Posterior vena cava (tissue), 2 donors: ENCODE results near the gene PHYH. TPM values are rescaled to one million over a fixed set of nuclear protein-coding genes. Genes with fewer than 3 reads are reported as not detected.

Experiments
- DNase-seq: peaks from one replicate; pipeline ENCODE4 v3.0.0-alpha.2; 2020; ENCODE audit warnings: low spot score
- intact Hi-C, 2 donors: fragments of 100-400 bp; cut with DNase I; formaldehyde crosslinking; loops; one replicate each; pipeline versions ENCODE4 v1.14.1 to v1.14.2; 2022 to 2023
- total RNA-seq, 2 donors: library from RNA; stranded (reverse); fragmentation: NEBNext Ultra II Directional; extraction: Animal tissue kit (Norgen Biotek cat#: 25700); gene quantifications; one replicate each; pipeline ENCODE4 v1.2.1, GENCODE V29; 2021
- donor health status: DM: yes; HTN: yes; CAD: no.
- donor health status: DM: yes; HTN: yes; CAD: no.

The PHYH gene
- total RNA-seq, 2 donors from 2014 or later, result 26.7 to 35.1 TPM

- intact Hi-C loops, result no loop called here
- no peak for DNase-seq
These were observed 28.3 kb upstream of the PHYH start for GRCh38 chr10:13328126-13328525.

DNA sequence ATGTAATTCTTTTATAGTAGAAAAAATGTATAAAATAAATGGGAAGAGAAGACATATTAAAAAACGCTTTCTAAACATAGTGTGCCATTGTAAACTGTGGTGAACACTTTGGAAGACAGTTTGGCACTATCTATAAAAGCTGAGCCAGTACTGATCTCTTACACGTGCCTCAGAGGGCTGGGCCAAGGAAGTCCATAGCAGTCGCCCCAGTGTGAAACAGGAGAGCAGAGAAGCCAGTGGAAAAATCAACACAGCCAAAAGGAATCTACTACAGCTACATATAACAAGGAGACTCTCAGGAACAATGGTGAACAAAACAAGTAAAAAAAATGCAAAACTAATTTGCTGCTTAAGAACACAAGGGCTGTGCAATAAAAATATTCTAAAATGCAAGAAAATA, 27.7 kb upstream of the PHYH start:
- no peak for DNase-seq
- intact Hi-C loops, result no loop called here

DNA sequence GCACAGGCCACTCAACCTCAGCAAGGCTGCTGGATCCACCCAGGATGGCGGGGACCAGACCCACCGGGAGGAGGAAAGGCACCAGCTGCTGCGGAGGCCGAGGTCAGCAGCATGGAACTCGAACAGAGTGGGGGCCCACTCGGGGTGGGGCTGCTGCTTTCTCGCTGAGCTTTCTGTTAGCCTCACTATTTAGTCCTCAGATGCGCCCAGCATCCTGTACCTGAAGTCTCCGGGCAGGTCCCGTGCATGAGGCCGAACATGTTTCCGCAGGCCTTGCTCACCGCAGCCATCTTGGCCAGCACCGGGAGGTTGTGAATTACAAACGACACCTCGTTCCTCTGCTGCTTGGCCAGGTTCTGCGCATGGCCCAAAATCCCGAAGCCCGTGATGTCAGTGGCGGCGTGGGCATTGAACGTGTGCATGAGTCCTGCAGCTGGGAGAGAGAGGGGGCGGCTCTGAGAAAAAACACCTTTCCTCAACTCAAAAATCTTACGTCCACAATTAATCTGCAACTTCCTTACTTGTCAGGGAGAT, 22.8 kb upstream of the PHYH start:
- intact Hi-C loops, result loop anchor here in 1 of 2 donors (5.0 kb wide), 1 partner anchor 1510 kb away; no protein-coding TSS in a partner anchor

DNA sequence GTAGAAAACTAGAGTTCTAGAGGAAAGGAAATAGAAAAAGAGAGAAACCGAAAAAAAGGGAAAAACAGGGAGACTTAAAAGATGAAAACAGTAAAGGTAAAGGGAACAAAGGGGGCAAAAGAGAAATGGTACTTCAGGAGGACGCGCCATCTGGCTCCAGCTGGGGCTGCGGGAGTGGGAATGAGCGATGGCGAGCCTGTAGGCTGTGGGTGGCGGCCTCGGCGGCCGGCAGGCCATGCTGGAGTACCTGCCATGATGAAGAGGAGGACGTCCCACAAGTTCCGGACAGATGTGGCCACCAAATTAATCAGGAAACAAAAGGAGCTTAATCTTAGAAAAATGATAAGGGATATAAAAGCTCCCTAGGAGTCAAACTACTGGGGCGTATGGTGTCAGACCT, 21.7 kb upstream of the PHYH start:
- DNase-seq, result no peak
- intact Hi-C loops, result loop anchor here in 1 of 2 donors (5.0 kb wide), 1 partner anchor 1511 kb away; no protein-coding TSS in a partner anchor

More for the DNA sequence above, 22.8 kb upstream of the PHYH start:
- no peak for DNase-seq

DNA sequence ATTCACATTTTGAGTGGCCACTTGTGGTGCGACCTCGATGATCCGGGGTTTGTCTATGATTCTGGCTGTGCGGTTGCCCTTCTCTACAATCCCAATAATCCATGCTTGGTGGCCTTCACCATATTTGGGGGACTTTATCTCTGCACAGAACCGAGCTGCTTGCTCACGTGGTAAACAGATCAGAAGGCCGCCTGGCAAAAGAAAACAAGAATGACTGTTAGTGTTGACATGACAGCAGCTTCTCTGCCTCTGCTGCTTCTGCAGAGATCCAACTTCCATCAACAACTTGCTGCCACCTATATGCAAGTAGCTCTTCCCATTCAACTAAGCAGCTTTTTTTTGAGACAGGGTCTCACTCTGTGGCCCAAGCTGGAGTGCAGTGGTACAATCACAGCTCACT, 19.3 kb upstream of the PHYH start:
- DNase-seq, result no peak
- intact Hi-C loops, result no loop called here

- intact Hi-C loops, result no loop called here
- DNase-seq, result no peak
These were observed 17.6 kb upstream of the PHYH start for GRCh38 chr10:13317474-13317873.

DNA sequence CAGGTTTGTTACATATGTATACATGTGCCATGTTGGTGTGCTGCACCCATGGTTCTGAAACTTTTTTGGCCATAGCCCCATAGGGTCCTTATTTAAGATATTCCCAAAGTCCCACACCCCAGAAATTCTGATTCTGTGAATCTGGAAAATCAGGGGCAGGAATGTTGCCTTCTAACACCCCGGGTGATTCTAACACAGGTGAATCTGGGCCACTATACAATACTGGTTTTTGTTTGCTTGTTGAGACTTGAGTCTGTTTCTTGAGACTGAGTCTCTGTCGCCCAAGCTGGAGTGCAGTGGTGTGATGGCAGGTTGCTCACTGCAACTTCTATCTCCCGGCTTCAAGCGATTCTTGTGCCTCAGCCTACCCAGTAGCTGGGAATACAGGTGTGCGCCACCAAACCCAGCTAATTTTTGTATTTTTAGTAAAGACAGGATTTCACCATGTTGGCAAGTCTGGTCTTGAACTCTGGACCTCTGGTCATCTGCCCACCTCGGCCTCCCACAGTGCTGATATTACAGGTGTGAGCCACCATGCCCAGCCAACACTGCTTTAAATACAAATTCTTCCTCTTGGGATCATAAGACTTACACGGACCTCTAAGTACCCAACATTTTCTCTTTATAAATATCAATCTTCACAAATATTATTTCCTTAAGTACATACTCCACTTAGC, 16.9 kb upstream of the PHYH start:
- DNase-seq, result no peak
- intact Hi-C loops, result no loop called here

- intact Hi-C loops, result no loop called here
- no peak for DNase-seq
These were observed 15.5 kb upstream of the PHYH start for GRCh38 chr10:13315361-13315760.

- intact Hi-C loops, result no loop called here
- DNase-seq, result no peak
These were observed 11.3 kb upstream of the PHYH start for GRCh38 chr10:13311177-13311575.

- intact Hi-C loops, result no loop called here
- peak; percentile 35 for DNase-seq
These were observed 10.8 kb upstream of the PHYH start for GRCh38 chr10:13310518-13311176.

GRCh38 chr10:13309792-13310191, 9.9 kb upstream of the PHYH start:
- intact Hi-C loops, result no loop called here
- DNase-seq, result no peak

DNA sequence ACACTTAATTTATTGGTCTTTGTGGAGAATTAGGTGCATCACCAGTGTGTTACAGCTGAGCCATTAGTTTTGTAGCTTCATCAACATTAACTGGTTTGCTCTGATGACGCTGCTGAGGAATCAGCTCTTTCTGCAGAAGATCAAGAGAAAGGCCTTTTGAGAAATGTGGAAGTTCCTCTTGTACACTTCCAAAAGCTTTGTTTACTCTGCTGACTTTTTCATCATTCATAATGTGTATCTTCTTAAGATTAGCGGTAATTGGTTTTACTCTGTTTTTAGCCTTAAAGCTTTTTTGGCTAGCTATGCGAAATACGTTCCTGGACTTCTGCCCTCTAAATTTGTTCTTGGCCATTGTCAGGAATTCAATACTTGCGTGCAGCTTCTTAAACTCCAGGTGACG, 8.2 kb upstream of the PHYH start:
- no peak for DNase-seq
- intact Hi-C loops, result no loop called here

DNA sequence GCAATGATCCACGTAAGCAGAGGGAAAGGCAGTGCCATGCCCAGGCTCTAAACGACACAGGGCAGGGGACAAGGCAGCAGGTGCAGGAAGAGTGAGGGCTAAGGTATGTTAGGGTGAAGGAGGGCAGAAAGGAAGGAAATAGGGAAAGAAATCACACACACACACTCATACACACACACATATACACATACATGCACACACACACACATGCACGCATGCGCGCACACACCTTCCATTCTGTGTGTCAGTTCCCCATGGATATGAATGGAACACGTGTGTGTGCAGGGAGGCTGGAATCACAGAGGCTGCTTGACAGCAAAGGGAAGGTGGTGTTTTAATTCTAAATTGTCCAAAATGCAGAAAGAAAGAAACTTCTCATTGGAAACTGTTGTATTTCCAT, 6.2 kb upstream of the PHYH start:
- intact Hi-C loops, result no loop called here
- peak; percentile 23 for DNase-seq

DNA sequence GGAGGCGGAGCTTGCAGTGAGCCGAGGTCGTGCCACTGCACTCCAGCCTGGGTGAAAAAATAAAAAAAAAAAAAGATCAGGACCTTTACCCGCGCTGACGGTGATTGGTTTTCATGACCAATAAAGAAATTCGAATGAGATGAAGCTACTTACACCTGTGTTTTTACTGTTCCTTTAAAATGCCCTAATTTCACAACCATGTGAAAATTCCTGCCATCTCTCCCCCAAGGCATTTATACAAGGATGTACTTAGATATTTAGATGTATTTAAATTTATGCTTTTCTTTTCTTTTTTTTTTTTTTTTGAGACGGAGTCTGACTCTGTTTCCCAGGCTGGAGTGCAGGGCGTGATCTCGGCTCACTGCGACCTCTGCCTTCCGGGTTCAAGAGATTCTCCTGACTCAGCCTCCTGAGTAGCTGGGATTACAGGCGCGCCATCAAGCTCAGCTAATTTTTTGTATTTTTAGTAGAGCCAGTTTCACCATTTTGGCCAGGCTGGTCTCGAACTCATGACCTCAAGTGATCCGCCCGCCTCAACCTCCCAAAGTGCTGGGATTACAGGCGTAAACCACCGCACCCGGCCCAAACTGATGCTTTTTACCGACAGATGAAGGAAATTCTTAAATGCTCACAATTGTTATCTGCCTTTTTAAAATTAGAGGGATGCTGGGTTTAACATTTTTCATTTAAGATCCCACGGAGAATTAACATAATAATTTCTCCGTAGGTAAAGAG, 3.1 kb upstream of the PHYH start:
- intact Hi-C loops, result no loop called here
- DNase-seq, result peak; percentile 47

GRCh38 chr10:13298748-13299436, 972 bp downstream of the PHYH start:
- intact Hi-C loops, result no loop called here
- peak; percentile 16 for DNase-seq

DNA sequence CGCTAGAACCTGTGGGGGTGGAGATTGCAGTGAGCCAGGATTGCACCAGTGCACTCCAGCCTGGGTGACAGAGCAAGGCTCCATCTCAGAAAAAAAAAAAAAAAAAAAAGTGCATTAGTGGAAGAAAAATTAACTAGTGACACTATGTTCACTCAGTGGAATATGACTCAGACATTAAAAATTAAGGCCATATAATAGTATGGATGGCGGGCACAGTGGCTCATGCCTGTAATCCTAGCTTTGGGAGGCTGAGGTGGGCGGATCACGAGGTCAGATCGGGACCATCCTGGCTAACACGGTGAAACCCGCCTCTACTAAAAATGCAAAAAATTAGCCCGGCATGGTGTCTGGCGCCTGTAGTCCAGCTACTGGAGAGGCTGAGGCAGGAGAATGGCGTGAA, 3.4 kb downstream of the PHYH start:
- peak; percentile 9 for DNase-seq
- intact Hi-C loops, result no loop called here

- intact Hi-C loops, result no loop called here
- no peak for DNase-seq
These were observed 5.1 kb downstream of the PHYH start for GRCh38 chr10:13294784-13295183.

GRCh38 chr10:13291821-13292773, 7.8 kb downstream of the PHYH start:
- intact Hi-C loops, result no loop called here
- DNase-seq, result peak; percentile 30

DNA sequence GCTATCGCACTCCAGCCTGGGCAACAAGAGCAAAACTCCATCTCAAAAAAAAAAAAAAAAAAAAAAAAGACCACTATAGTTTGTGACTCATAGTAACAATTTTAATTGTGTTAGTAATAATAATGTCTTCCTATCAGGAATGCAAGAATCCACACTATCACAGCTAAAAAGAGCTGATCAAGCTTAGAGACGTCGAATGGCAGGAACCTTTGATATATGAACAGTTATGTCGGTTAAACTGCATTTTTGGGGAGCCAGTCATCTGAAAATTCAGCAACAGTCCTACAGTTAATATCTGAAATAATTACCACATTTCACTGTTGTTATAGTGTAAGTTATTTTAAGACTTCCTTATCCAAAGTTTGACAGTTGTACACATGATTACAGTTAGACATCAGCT, 8.8 kb downstream of the PHYH start:
- DNase-seq, result no peak
- intact Hi-C loops, result no loop called here
